ENCODE measurements around the gene SLC1A1.

DNA sequence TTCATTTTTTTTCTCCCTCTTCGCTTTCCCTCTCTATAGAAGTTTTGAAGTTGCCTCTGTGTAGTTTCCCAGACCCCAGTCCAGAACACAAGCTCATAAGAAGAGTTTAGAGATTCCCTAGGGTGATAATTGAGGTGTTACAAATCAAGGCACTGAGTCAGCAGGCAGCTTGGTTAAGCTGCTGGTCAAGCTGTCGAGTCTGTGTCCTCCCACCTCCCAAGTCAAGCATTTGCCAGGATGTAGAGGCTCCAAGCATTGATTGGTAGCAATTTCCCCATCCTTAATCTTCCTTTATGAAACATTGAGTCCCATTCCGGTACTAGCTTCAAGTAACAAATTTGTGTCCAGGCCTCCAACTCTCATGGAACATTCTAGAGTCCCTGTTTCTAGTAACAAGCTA, 47.5 kb upstream of the SLC1A1 start:
- no peak for TF ChIP-seq EZH2 (IDR thresholded peaks at IDR 0.05; ENCODE audit: insufficient read depth, poor library complexity, severe bottlenecking)
- no peak for TF ChIP-seq EZH2phosphoT487 (IDR thresholded peaks at IDR 0.05; ENCODE audit: insufficient read depth, low read depth)

Data from GM23248 (cell line).